K562 (cell line): ENCODE measurements around the gene ZNF302. TPM values are rescaled to one million over a fixed set of nuclear protein-coding genes. Genes with fewer than 3 reads are reported as not detected.

ENCODE experiments used
- BRCA1 ChIP-seq, 2 experiments: fragments of 450-650 bp in 1 of 2; sonication (generic) in 1 of 2; formaldehyde crosslinking in 1 of 2; IDR thresholded peaks; 2 replicates each; pipeline versions ENCODE4 v1.5.0 to v1.6.1; 2017 to 2020; ENCODE audit warnings: mild to moderate bottlenecking in 1 of 2, missing genetic modification reagents in 1 of 2
- CGGBP1 ChIP-seq: fragments of 250-450 bp; sonication (Bioruptor Pico); IDR thresholded peaks from 2 replicates; pipeline ENCODE4 v1.9.0; 2021; ENCODE audit warnings: mild to moderate bottlenecking
- E2F6 ChIP-seq, 2 experiments: IDR thresholded peaks; 2 replicates each; pipeline ENCODE4 v1.6.1; 2011; ENCODE audit warnings: borderline replicate concordance in 1 of 2, control low read depth in 1 of 2, low read depth in 1 of 2, low read length in 1 of 2, mild to moderate bottlenecking in 1 of 2, mixed read lengths in 1 of 2, moderate library complexity in 1 of 2; ENCODE audit not compliant: insufficient read depth in 1 of 2, insufficient read length in 1 of 2, poor library complexity in 1 of 2, severe bottlenecking in 1 of 2; ENCODE audit errors: extremely low read depth in 1 of 2
- ESRRA ChIP-seq: fragments of 450-650 bp; IDR thresholded peaks from 2 replicates; pipeline ENCODE4 v1.6.1; 2014; ENCODE audit warnings: low read depth, mild to moderate bottlenecking, moderate library complexity, borderline replicate concordance
- GTF3C2 ChIP-seq: IDR thresholded peaks from 3 replicates; pipeline ENCODE4 v1.6.1; 2011; ENCODE audit warnings: borderline replicate concordance, mild to moderate bottlenecking, moderate library complexity; ENCODE audit not compliant: insufficient read length; ENCODE audit errors: extremely low read depth
- NCOA1 ChIP-seq: fragments of 450-650 bp; IDR thresholded peaks from 2 replicates; pipeline ENCODE4 v1.6.1; 2016; ENCODE audit warnings: low read depth
- NR2C1 ChIP-seq, 2 experiments: fragments of 450-650 bp; IDR thresholded peaks; 2 replicates each; pipeline ENCODE4 v1.6.1; 2017; ENCODE audit warnings: mild to moderate bottlenecking in 2 of 2, antibody characterized with exemption in 1 of 2, inconsistent platforms in 1 of 2, missing compliant biosample characterization in 1 of 2, missing genetic modification characterization in 1 of 2
- NRF1 ChIP-seq, 2 experiments: fragments of 450-650 bp; IDR thresholded peaks in 1 of 2; conservative IDR thresholded peaks in 1 of 2; 2 replicates each; pipeline ENCODE4 v1.6.1; 2014; ENCODE audit warnings: mild to moderate bottlenecking in 2 of 2
- RHOXF2B ChIP-seq: fragments of 250-450 bp; sonication (Bioruptor Pico); conservative IDR thresholded peaks from 2 replicates; pipeline ENCODE4 v1.5.1; 2021
- SAFB2 ChIP-seq: fragments of 200-400 bp; formaldehyde crosslinking; IDR thresholded peaks from 2 replicates; pipeline ENCODE4 v1.6.1; 2018; ENCODE audit warnings: borderline replicate concordance, low read length, low read depth, moderate library complexity; ENCODE audit not compliant: severe bottlenecking
- THAP7 ChIP-seq: fragments of 250-450 bp; sonication (Bioruptor Pico); IDR thresholded peaks from 2 replicates; pipeline ENCODE4 v1.5.0; 2021
- THRAP3 ChIP-seq: fragments of 450-650 bp; IDR thresholded peaks from 2 replicates; pipeline ENCODE4 v1.6.1; 2016; ENCODE audit warnings: mild to moderate bottlenecking, inconsistent platforms, borderline replicate concordance
- ZBTB33 ChIP-seq: sonication (generic); formaldehyde crosslinking; IDR thresholded peaks from 2 replicates; pipeline ENCODE4 v1.8.1; 2023; ENCODE audit warnings: mild to moderate bottlenecking, missing genetic modification reagents
- ZNF140 ChIP-seq: fragments of 250-450 bp; sonication (Bioruptor Pico); IDR thresholded peaks from 2 replicates; pipeline ENCODE4 v1.8.0; 2021; ENCODE audit warnings: moderate library complexity, mild to moderate bottlenecking, inconsistent platforms
- ZNF57 ChIP-seq: fragments of 450-650 bp; formaldehyde crosslinking; IDR thresholded peaks from 2 replicates; pipeline ENCODE4 v1.4.0; 2020; ENCODE audit warnings: mild to moderate bottlenecking, moderate library complexity
- ZNF740 ChIP-seq, 3 experiments: fragments of 200-800 bp in 1 of 3; sonication (Bioruptor generic) in 1 of 3; sonication (generic) in 1 of 3; formaldehyde crosslinking in 1 of 3; IDR thresholded peaks; 2 replicates each; pipeline versions ENCODE4 v1.6.1 to v1.8.0; 2016 to 2022; ENCODE audit warnings: mild to moderate bottlenecking in 2 of 3, missing compliant biosample characterization in 2 of 3, missing genetic modification characterization in 2 of 3, missing genetic modification reagents in 1 of 3
- polyA plus RNA-seq, 8 experiments: library from polyadenylated mRNA; depleted of rRNA in 4 of 8; stranded (reverse) in 5 of 8; unstranded in 3 of 8; fragments of >200 nt; fragmentation: Nextera tagmentation in 2 of 8; fragmentation: Illumina TruSeq in 1 of 8; extraction: Ambion mirVana in 2 of 8; extraction: Trizol in 1 of 8; gene quantifications; 2 replicates each; pipeline versions ENCODE4 v1.2.1 to v1.2.3, GENCODE V29; 2011 to 2014; ENCODE audit warnings: inconsistent platforms in 1 of 8, missing spikeins in 1 of 8
- total RNA-seq, 7 experiments: library from RNA; depleted of rRNA in 6 of 7; stranded (reverse); fragments of >200 nt in 6 of 7; fragmentation: Illumina TruSeq in 2 of 7; extraction: Trizol in 2 of 7; gene quantifications; 2 replicates each; pipeline versions ENCODE4 v1.2.1 to v1.2.3, GENCODE V29; 2011 to 2021; ENCODE audit warnings: low replicate concordance in 1 of 7

Gene ZNF302
- total and polyA plus RNA-seq, 9 of the 15 experiments (the other 6 are each of a cell fraction or from before 2014, with no cell fraction given) = 0.08 to 1.0 (median 0.27) TPM; not detected in 1

- TF ChIP-seq ZNF740 (CRISPR knock-in tag; IDR thresholded peaks at IDR 0.05) (no peak), ZNF740 (tag; IDR thresholded peaks at IDR 0.05) (no peak), ZNF57 (CRISPR knock-in tag) (no peak), NRF1 (conservative IDR thresholded peaks at IDR 0.05 in 1 of 2, IDR thresholded peaks at IDR 0.05 in 1 of 2) (peak; percentile 81 to 85), E2F6 (IDR thresholded peaks at IDR 0.05; ENCODE audit: borderline replicate concordance in 1 of 2, extremely low read depth in 1 of 2, insufficient read depth in 1 of 2, insufficient read length in 1 of 2, low read depth in 1 of 2, low read length in 1 of 2, poor library complexity in 1 of 2, severe bottlenecking in 1 of 2) (peak in 1 of 2 experiments; percentile 40), SAFB2 (no peak), NR2C1 (IDR thresholded peaks at IDR 0.05) (peak; percentile 7; the same call in 1 of the 2 replicates), NR2C1 (tag; IDR thresholded peaks at IDR 0.05) (0 out of 2 replicates have a peak, but pooled peaks have one; percentile 16), RHOXF2B (no peak), CGGBP1 (CRISPR knock-in tag) (no peak), ZBTB33 (CRISPR knock-in tag) (peak; percentile 83; the same call in 1 of the 2 replicates), BRCA1 (IDR thresholded peaks at IDR 0.05) (no peak), BRCA1 (CRISPR knock-in tag; IDR thresholded peaks at IDR 0.05) (no peak), ZNF140 (CRISPR knock-in tag) (no peak), GTF3C2 (no peak), THAP7 (CRISPR knock-in tag) (no peak), NCOA1 (no peak), ESRRA (no peak), THRAP3 (no peak)
- TF ChIP-seq, all 486 proteins: peak for 12
Measured at GRCh38 chr19:34677386-34678084, at the start of gene ZNF302 (continued).
